Activated CD4-positive, alpha-beta memory T cell treated with anti-CD3 and anti-CD28 coated beads, Interleukin-2, amount 10 ng/mL, durations not matched to agents 7 days and 5 days (primary cell): Measurements from ENCODE around the gene GALNT18. TPM values are rescaled to one million over a fixed set of nuclear protein-coding genes. Genes with fewer than 3 reads are reported as not detected.

ENCODE experiments used
- CTCF ChIA-PET: fragments of 350-600 bp; sonication (Branson Sonifier 250); formaldehyde crosslinking; loops from one replicate; lab custom pipeline; 2021; ENCODE audit warnings: antibody characterized with exemption, inconsistent platforms; lab: Charles Lee
- POLR2A ChIA-PET: fragments of 350-600 bp; sonication (Branson Sonifier 250); formaldehyde crosslinking; loops from one replicate; lab custom pipeline; 2021; ENCODE audit warnings: antibody characterized with exemption; lab: Charles Lee
- DNase-seq: peaks from one replicate; pipeline ENCODE4 v3.0.0-alpha.2; 2020
- H3K27ac Mint-ChIP-seq: one replicate; pipeline ENCODE4 v1.8.0; 2021; ENCODE audit warnings: mild to moderate bottlenecking, mixed read lengths
- H3K27me3 Mint-ChIP-seq: one replicate; pipeline ENCODE4 v1.8.0; 2021; ENCODE audit warnings: mixed read lengths
- H3K36me3 Mint-ChIP-seq: one replicate; pipeline ENCODE4 v1.8.0; 2021; ENCODE audit warnings: low read depth, mixed read lengths
- H3K4me1 Mint-ChIP-seq: one replicate; pipeline ENCODE4 v1.8.0; 2021; ENCODE audit warnings: mixed read lengths
- H3K4me3 Mint-ChIP-seq: one replicate; pipeline ENCODE4 v1.8.0; 2021; ENCODE audit warnings: mild to moderate bottlenecking, mixed read lengths
- H3K9me3 Mint-ChIP-seq: one replicate; pipeline ENCODE4 v1.8.0; 2021; ENCODE audit warnings: mixed read lengths
- total RNA-seq, 2 experiments: library from RNA; stranded (reverse); gene quantifications; one replicate each; pipeline ENCODE4 v1.2.3, GENCODE V29; 2021

The GALNT18 gene
- total RNA-seq, 2 experiments from 2014 or later = 0.60 to 0.93 TPM

- ChIA-PET POLR2A (no interaction called here), CTCF (no interaction called here)
- Mint-ChIP-seq H3K9me3 (no peaks in the 10 kb centered on the region), H3K4me1 (peaks cover 19% of the 10 kb centered on the region), H3K27me3 (peaks cover 4% of the 10 kb centered on the region), H3K27ac (no peak overlapping the region), H3K36me3 (no peaks in the 10 kb centered on the region), H3K4me3 (no peak overlapping the region)
- DNase-seq = no peak
Measured at GRCh38 chr11:11565636-11566035, 56.2 kb downstream of the GALNT18 start.

GRCh38 chr11:11563200-11563975 lies 58.4 kb downstream of the GALNT18 start:
- ChIA-PET POLR2A (no interaction called here), CTCF (no interaction called here)
- Mint-ChIP-seq H3K27ac (no peak overlapping the region), H3K4me3 (no peak overlapping the region), H3K27me3 (peaks cover 3% of the 10 kb centered on the region), H3K4me1 (peaks cover 4% of the 10 kb centered on the region), H3K9me3 (no peaks in the 10 kb centered on the region), H3K36me3 (no peaks in the 10 kb centered on the region)
- no peak for DNase-seq

GRCh38 chr11:11561991-11562390 lies 59.8 kb downstream of the GALNT18 start:
- CTCF ChIA-PET = no interaction called here
- no peak for DNase-seq
- no peaks in the 10 kb centered on the region for H3K36me3 Mint-ChIP-seq

GRCh38 chr11:11558826-11559225 lies 63.0 kb downstream of the GALNT18 start:
- Mint-ChIP-seq H3K4me3 (no peak overlapping the region), H3K27me3 (no peaks in the 10 kb centered on the region), H3K36me3 (no peaks in the 10 kb centered on the region), H3K27ac (no peak overlapping the region), H3K4me1 (no peaks in the 10 kb centered on the region), H3K9me3 (no peaks in the 10 kb centered on the region)
- ChIA-PET CTCF (no interaction called here), POLR2A (no interaction called here)
- no peak for DNase-seq

More at GRCh38 chr11:11561991-11562390, 59.8 kb downstream of the GALNT18 start:
- H3K4me3 Mint-ChIP-seq = no peak overlapping the region
- H3K27me3 Mint-ChIP-seq = peaks cover 3% of the 10 kb centered on the region
- POLR2A ChIA-PET = no interaction called here
- H3K27ac Mint-ChIP-seq = no peak overlapping the region
- no peaks in the 10 kb centered on the region for H3K9me3 Mint-ChIP-seq
- no peaks in the 10 kb centered on the region for H3K4me1 Mint-ChIP-seq

DNA sequence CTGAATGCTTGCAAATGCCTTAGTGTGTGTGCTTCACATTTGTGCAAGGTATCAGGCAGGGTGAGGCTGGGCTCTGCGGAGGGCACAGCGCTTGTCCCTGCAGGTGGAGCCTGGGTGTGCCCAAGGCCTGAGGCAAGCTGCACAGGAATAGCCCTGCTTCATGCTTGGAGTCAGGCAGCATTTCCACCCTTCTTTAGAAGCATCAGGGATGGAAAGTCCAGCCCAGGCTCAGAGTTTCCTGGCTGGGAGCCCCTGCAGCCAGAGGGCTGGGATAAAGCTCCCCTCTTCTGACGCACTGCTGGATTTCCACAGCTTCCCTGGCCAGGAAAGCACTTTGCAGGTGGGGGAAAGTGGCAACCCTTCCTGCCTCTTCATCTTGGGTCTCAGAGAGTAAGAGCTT lies 63.4 kb downstream of the GALNT18 start:
- H3K36me3 Mint-ChIP-seq = no peaks in the 10 kb centered on the region
- DNase-seq = no peak
- no peaks in the 10 kb centered on the region for H3K4me1 Mint-ChIP-seq
- H3K27me3 Mint-ChIP-seq = no peaks in the 10 kb centered on the region
- CTCF ChIA-PET = no interaction called here
- POLR2A ChIA-PET = no interaction called here
- no peak overlapping the region for H3K27ac Mint-ChIP-seq
- no peak overlapping the region for H3K4me3 Mint-ChIP-seq
- no peaks in the 10 kb centered on the region for H3K9me3 Mint-ChIP-seq

- Mint-ChIP-seq H3K27me3 (peaks cover 2% of the 10 kb centered on the region), H3K4me1 (no peaks in the 10 kb centered on the region), H3K4me3 (no peak overlapping the region), H3K27ac (no peak overlapping the region), H3K9me3 (no peaks in the 10 kb centered on the region), H3K36me3 (no peaks in the 10 kb centered on the region)
- CTCF ChIA-PET = no interaction called here
- POLR2A ChIA-PET = no interaction called here
- DNase-seq = no peak
Measured at GRCh38 chr11:11555208-11555607, 66.6 kb downstream of the GALNT18 start.

GRCh38 chr11:11553573-11553972 lies 68.2 kb downstream of the GALNT18 start:
- peaks cover 2% of the 10 kb centered on the region for H3K27me3 Mint-ChIP-seq
- no peaks in the 10 kb centered on the region for H3K36me3 Mint-ChIP-seq
- CTCF ChIA-PET = no interaction called here
- no peak overlapping the region for H3K27ac Mint-ChIP-seq
- no peaks in the 10 kb centered on the region for H3K4me1 Mint-ChIP-seq
- POLR2A ChIA-PET = no interaction called here
- DNase-seq = no peak
- H3K4me3 Mint-ChIP-seq = no peak overlapping the region
- H3K9me3 Mint-ChIP-seq = no peaks in the 10 kb centered on the region

GRCh38 chr11:11552529-11553087 lies 69.2 kb downstream of the GALNT18 start:
- ChIA-PET POLR2A (no interaction called here), CTCF (no interaction called here)
- H3K4me3 Mint-ChIP-seq = no peak overlapping the region
- no peaks in the 10 kb centered on the region for H3K36me3 Mint-ChIP-seq
- no peaks in the 10 kb centered on the region for H3K4me1 Mint-ChIP-seq
- H3K27ac Mint-ChIP-seq = no peak overlapping the region
- H3K27me3 Mint-ChIP-seq = peaks cover 2% of the 10 kb centered on the region
- no peak for DNase-seq
- H3K9me3 Mint-ChIP-seq = no peaks in the 10 kb centered on the region

DNA sequence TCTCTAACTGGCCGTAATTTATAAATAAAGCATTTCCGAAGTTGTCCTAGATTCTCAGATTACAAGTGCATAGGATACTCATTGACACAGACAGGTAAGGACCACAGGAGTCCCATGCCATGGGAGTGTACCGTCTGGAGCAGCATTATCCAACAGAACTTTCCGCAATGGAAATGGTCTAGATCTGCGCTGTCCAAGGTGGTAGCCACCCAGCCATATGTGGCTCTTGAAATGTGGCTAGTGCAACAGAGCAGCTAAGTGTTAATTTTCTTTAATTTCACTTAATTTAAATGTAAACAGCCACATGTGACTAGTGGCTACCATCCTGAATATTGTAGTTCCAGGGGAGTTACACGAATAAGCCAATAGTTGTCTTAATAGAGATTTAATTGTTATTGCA lies 71.3 kb downstream of the GALNT18 start:
- ChIA-PET POLR2A (no interaction called here), CTCF (no interaction called here)
- no peak for DNase-seq
- Mint-ChIP-seq H3K27me3 (peaks cover 2% of the 10 kb centered on the region), H3K4me1 (no peaks in the 10 kb centered on the region), H3K27ac (no peak overlapping the region), H3K4me3 (no peak overlapping the region), H3K9me3 (no peaks in the 10 kb centered on the region), H3K36me3 (no peaks in the 10 kb centered on the region)

DNA sequence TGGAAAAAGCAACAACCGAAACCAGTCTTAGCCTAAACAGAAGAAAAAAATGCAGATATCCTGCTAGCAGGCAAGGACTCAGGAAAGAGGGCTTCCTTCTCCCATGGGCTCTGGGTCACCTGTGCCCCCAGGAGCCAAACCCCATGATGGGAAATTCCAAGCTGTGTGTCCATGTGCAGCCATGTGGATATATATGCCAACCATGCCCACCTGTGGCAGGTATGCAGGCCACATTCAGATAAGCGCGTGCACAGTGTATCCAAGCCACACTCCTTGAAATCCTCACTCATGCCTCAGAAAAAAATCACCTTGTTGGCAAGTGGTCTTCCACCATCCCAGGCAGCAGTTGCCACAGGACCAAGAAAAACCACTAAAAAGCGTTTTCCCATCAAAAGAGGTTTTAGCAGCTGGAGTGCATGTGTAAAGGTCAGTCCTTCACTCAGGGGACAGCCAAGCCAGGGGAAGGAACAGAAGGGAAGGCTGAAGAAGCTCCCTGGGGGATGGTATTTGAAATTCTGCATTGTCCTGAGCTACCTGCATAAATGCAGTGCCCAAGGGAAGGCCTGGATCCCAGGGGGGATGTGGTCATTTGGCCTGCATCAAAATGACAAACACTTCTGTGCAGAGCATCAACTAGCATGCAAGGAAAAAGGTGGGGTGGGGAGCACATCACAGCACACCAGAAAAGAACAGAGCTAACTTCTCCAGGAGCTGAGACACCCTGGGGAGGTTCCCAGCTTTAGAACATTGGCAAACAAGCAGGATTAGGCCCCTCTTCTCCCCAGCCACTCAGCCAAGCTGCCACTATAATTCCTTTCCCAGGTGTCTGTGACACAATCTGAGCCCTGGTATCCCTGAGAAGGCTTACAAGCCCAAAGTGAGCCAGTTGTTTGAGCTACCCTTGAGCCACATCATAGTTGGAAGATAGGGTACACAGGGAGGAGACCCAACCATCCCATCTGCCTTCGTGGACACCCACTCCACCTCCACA lies 76.2 kb downstream of the GALNT18 start:
- Mint-ChIP-seq H3K4me3 (no peak overlapping the region), H3K27ac (no peak overlapping the region), H3K4me1 (no peaks in the 10 kb centered on the region), H3K9me3 (no peaks in the 10 kb centered on the region), H3K36me3 (no peaks in the 10 kb centered on the region), H3K27me3 (peaks cover 2% of the 10 kb centered on the region)
- DNase-seq = no peak
- ChIA-PET POLR2A (no interaction called here), CTCF (no interaction called here)

- H3K36me3 Mint-ChIP-seq = no peaks in the 10 kb centered on the region
- no peaks in the 10 kb centered on the region for H3K27me3 Mint-ChIP-seq
- DNase-seq = no peak
- POLR2A ChIA-PET = no interaction called here
- no peaks in the 10 kb centered on the region for H3K4me1 Mint-ChIP-seq
- CTCF ChIA-PET = no interaction called here
- no peak overlapping the region for H3K27ac Mint-ChIP-seq
- no peaks in the 10 kb centered on the region for H3K9me3 Mint-ChIP-seq
- no peak overlapping the region for H3K4me3 Mint-ChIP-seq
Measured at GRCh38 chr11:11543656-11544055, 78.1 kb downstream of the GALNT18 start.

GRCh38 chr11:11540157-11540556 lies 81.6 kb downstream of the GALNT18 start:
- ChIA-PET POLR2A (no interaction called here), CTCF (no interaction called here)
- Mint-ChIP-seq H3K27ac (no peak overlapping the region), H3K4me3 (no peak overlapping the region), H3K9me3 (no peaks in the 10 kb centered on the region), H3K27me3 (no peaks in the 10 kb centered on the region), H3K4me1 (no peaks in the 10 kb centered on the region), H3K36me3 (no peaks in the 10 kb centered on the region)
- DNase-seq = no peak

DNA sequence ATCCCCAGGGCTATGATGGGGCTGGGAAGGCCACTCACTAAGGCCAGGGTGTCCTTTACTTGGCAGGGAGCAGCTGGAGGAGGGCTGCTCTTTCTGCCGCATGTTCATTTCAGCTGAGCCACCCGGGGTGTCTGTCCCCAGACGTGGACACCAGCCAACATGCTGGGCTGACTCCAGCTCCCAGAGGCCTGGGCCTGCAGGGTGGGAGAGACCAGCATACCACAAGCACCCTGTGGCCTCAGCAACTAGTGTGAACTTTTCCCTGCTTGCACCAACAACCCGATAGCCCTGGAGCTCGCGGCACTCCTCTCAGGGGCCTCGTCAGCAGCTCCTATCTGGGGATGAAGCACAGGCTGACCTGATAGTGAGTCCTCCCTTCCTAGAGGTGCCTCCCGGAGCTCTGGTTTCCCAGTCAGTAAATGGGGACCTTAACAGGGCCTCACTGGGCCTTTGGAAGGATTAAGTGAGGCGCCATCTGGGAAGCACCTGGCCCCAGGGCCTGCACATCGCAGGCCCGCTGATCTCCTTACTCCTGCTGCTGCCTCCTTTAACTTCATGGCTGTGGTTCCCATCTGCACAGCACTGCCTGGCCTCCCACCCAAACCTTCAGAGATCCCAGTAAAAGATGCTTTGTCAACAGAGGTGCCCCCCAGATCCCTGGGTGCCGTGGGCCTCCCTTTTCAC lies 83.4 kb downstream of the GALNT18 start:
- H3K27ac Mint-ChIP-seq = no peak overlapping the region
- ChIA-PET CTCF (no interaction called here), POLR2A (no interaction called here)
- no peaks in the 10 kb centered on the region for H3K9me3 Mint-ChIP-seq
- no peaks in the 10 kb centered on the region for H3K36me3 Mint-ChIP-seq
- no peak for DNase-seq
- no peaks in the 10 kb centered on the region for H3K4me1 Mint-ChIP-seq
- H3K27me3 Mint-ChIP-seq = no peaks in the 10 kb centered on the region
- H3K4me3 Mint-ChIP-seq = no peak overlapping the region
